Activated CD4-positive, alpha-beta T cell treated with anti-CD3 and anti-CD28 coated beads for 36 hours (primary cell): ENCODE data around the gene LMX1B. TPM values are rescaled to one million over a fixed set of nuclear protein-coding genes. Genes with fewer than 3 reads are reported as not detected.

Experiments
- ATAC-seq: fragments of 200-7000 bp; cut with Tn5 transposase; one replicate; pipeline ENCODE4 v1.10.0; 2021; ENCODE audit warnings: mild to moderate bottlenecking, moderate library complexity
- CTCF ChIA-PET: fragments of 350-600 bp; sonication (Branson Sonifier 250); formaldehyde crosslinking; loops from one replicate; lab custom pipeline; 2021; ENCODE audit warnings: antibody characterized with exemption; lab: Charles Lee
- POLR2A ChIA-PET: fragments of 350-600 bp; sonication (Branson Sonifier 250); formaldehyde crosslinking; loops from one replicate; lab custom pipeline; 2021; ENCODE audit warnings: antibody characterized with exemption, inconsistent platforms; lab: Charles Lee
- DNase-seq: peaks from one replicate; pipeline ENCODE4 v3.0.0-alpha.2; 2020
- H3K27ac Mint-ChIP-seq: one replicate; pipeline ENCODE4 v1.8.0; 2021; ENCODE audit warnings: mixed read lengths
- H3K27me3 Mint-ChIP-seq: one replicate; pipeline ENCODE4 v1.8.0; 2021; ENCODE audit warnings: mixed read lengths
- H3K36me3 Mint-ChIP-seq: one replicate; pipeline ENCODE4 v1.8.0; 2021; ENCODE audit warnings: low read depth, mixed read lengths
- H3K4me1 Mint-ChIP-seq: one replicate; pipeline ENCODE4 v1.8.0; 2021; ENCODE audit warnings: mixed read lengths
- H3K4me3 Mint-ChIP-seq: one replicate; pipeline ENCODE4 v1.8.0; 2021; ENCODE audit warnings: mild to moderate bottlenecking, moderate library complexity, mixed read lengths
- H3K9me3 Mint-ChIP-seq: one replicate; pipeline ENCODE4 v1.8.0; 2021; ENCODE audit warnings: low read depth, mixed read lengths
- intact Hi-C, 2 experiments: fragments of 100-400 bp; cut with DNase I in 1 of 2; cut with micrococcal nuclease in 1 of 2; formaldehyde crosslinking; loops; one replicate each; pipeline versions ENCODE4 v1.14.2 to v1.15.1; 2022 to 2024; cut with DNase I, micrococcal nuclease
- total RNA-seq, 2 experiments: library from RNA; stranded (reverse); gene quantifications; one replicate each; pipeline ENCODE4 v1.2.3, GENCODE V29; 2021

The LMX1B gene
- total RNA-seq, 2 experiments from 2014 or later, result not detected

DNA sequence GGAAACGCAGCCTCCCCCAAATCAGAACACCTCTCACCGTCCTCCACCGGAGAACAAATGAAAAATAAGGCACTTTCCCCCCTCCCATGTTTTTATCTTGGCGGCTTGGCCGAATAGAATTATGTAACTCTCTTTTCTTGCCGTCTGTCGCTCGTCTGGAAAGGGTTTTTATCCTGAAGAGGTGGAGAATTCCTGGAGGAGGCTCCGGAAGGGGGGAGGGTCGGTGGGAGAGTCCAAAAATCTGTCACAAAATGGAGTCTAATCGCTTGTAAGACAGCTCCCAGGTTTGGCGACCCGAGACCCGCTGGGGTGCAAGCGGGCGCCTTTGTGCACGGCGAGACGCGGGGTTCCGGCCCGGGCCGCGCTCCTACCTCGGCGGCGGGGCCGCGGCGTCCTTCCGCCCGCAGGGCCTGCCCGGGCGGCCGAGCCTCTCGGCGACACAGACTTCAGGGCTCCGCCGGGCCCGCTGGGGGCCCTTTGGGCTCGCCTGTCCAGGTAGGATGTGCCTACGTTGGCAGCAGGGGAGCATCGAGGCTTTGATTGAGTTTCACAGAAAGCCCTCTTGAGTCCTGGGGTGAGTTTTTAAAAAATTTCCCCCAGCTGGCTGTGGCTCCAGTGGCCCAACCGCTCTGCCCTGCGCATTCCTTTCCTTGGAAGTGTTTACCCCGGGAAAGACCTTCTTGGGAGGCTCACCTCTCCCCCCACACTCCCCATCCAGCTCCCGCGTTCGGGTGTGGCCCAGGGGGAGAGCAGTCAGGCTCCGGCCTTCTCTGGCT lies 5.0 kb downstream of the LMX1B start:
- ChIA-PET CTCF (no interaction called here), POLR2A (no interaction called here)
- intact Hi-C loops, result no loop called here
- H3K27me3 Mint-ChIP-seq, result peaks cover 79% of the 10 kb centered on the region
- ATAC-seq (no peak), DNase-seq (no peak)
- H3K4me1 Mint-ChIP-seq, result peaks cover 11% of the 10 kb centered on the region
- no peak overlapping the region for H3K27ac Mint-ChIP-seq
- no peaks in the 10 kb centered on the region for H3K9me3 Mint-ChIP-seq
- H3K36me3 Mint-ChIP-seq, result no peaks in the 10 kb centered on the region
- H3K4me3 Mint-ChIP-seq, result no peak overlapping the region

DNA sequence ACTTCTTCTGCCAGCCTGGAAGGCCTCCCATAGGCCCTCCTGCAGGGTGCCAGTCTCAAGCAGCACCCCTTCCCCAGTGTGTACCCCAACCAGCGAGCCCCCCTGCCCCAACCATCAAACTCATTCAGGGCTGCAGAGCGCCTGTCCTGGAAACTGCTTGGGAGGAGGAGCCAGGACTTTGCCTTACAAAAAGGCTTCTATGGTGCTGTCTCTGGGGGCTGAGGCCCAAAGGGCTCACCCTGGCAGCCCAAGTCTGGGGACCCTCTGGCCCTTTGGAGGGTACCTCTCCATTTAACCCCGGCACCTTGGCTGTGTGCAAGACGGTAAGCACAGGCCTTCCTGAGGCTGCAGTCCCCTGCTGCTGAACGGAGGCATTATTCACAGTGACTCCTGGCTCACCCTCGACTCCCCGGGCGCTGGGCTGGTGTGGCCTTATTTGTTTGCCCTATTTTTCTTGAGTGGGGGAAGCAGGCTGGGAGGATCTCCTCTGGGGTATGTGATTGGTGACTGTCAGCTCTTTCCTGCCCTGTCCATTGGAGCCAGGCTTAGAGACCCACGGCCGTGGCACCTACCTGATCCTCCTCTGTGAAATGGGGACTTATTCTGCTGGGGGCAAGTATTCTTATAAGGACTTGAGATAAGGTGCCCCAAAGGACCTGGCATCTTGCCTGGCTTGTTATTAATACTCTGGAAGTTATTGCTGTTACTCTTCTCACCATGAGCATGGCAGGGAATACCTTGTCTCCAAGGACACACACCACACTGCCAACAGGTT lies 5.8 kb downstream of the LMX1B start:
- H3K36me3 Mint-ChIP-seq, result no peaks in the 10 kb centered on the region
- no peak overlapping the region for H3K4me3 Mint-ChIP-seq
- DNase-seq (no peak), ATAC-seq (no peak)
- H3K27me3 Mint-ChIP-seq, result peaks cover 78% of the 10 kb centered on the region
- H3K9me3 Mint-ChIP-seq, result no peaks in the 10 kb centered on the region
- intact Hi-C loops, result no loop called here
- POLR2A ChIA-PET, result no interaction called here
- no peak overlapping the region for H3K27ac Mint-ChIP-seq
- H3K4me1 Mint-ChIP-seq, result peaks cover 9% of the 10 kb centered on the region
- CTCF ChIA-PET, result interaction anchor here (1.3 kb wide), 1 partner anchor 10 kb away, joined by 5 read pairs; no protein-coding TSS in a partner anchor

DNA sequence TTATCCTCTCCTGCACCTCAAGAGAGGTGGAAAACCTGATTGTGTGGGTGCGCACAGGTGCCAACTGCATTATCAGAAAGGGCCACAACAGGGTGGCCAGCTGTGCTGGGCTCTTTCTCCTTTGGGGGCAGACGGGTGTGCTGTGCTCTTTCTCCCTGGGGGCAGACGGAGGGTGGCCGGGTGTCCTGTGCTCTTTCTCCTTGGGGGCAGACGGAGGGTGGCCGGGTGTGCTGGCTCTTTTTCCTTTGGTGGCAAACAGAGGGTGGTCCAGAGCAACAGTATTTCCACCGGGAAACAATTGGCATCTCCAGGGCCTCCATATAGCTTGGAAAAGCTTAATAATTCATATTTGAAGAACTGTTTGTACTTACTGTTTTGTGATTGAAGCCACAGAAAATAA lies 6.8 kb downstream of the LMX1B start:
- no peaks in the 10 kb centered on the region for H3K36me3 Mint-ChIP-seq
- DNase-seq (no peak), ATAC-seq (no peak)
- H3K27ac Mint-ChIP-seq, result no peak overlapping the region
- ChIA-PET CTCF (interaction anchor here (0.5 to 1.3 kb wide), 2 partner anchors 11 to 39 kb away, joined by 4 to 5 read pairs; no protein-coding TSS in a partner anchor), POLR2A (no interaction called here)
- H3K9me3 Mint-ChIP-seq, result no peaks in the 10 kb centered on the region
- H3K27me3 Mint-ChIP-seq, result peaks cover 80% of the 10 kb centered on the region
- no peak overlapping the region for H3K4me3 Mint-ChIP-seq
- peaks cover 12% of the 10 kb centered on the region for H3K4me1 Mint-ChIP-seq
- intact Hi-C loops, result no loop called here

DNA sequence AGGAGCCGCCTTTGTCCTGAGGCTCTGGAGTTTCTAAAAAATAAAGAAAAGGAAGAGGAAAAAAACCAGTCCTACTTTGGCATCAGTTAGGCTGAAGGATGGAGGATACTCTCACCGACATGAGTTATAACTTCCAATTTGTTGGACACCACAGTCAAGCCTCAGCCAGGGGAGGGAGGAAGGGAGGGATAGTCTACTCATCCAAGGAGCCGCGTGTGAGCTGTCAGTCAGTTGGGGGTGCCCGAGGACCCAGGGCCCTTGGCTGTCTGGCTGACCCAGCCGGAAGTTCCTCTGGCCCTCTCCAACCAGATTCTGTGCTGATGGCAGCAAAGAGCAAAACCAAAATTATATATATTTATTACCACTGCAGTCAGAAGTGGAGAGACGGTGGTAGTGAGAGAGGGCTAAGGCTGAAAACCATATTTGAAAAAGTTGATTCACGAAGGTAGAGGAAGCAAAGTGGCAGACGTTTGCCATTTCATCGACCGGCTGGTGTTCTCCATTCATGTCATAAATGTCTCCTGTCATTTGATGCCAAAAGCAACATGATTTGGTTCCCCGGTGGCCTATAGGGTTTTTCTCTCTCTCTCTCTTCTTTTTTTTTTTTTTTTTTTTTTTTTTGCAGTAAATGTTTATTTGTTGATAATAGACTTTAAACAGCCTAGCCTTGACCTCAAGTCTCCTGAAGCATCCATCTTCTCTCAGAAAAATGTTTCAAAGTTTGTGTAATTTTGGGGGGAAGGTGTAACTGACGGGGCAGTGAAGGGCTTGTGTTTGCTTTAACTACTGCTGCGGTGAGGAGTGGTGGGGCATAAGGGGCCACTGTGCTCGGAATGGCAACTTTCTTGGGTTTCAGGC lies 7.6 kb downstream of the LMX1B start:
- H3K27me3 Mint-ChIP-seq, result peaks cover 79% of the 10 kb centered on the region
- ChIA-PET POLR2A (no interaction called here), CTCF (interaction anchor here (1.3 kb wide), 1 partner anchor 11 kb away, joined by 5 read pairs; no protein-coding TSS in a partner anchor)
- DNase-seq (no peak), ATAC-seq (no peak)
- H3K9me3 Mint-ChIP-seq, result no peaks in the 10 kb centered on the region
- H3K4me3 Mint-ChIP-seq, result no peak overlapping the region
- H3K27ac Mint-ChIP-seq, result no peak overlapping the region
- intact Hi-C loops, result no loop called here
- no peaks in the 10 kb centered on the region for H3K36me3 Mint-ChIP-seq
- peaks cover 15% of the 10 kb centered on the region for H3K4me1 Mint-ChIP-seq

DNA sequence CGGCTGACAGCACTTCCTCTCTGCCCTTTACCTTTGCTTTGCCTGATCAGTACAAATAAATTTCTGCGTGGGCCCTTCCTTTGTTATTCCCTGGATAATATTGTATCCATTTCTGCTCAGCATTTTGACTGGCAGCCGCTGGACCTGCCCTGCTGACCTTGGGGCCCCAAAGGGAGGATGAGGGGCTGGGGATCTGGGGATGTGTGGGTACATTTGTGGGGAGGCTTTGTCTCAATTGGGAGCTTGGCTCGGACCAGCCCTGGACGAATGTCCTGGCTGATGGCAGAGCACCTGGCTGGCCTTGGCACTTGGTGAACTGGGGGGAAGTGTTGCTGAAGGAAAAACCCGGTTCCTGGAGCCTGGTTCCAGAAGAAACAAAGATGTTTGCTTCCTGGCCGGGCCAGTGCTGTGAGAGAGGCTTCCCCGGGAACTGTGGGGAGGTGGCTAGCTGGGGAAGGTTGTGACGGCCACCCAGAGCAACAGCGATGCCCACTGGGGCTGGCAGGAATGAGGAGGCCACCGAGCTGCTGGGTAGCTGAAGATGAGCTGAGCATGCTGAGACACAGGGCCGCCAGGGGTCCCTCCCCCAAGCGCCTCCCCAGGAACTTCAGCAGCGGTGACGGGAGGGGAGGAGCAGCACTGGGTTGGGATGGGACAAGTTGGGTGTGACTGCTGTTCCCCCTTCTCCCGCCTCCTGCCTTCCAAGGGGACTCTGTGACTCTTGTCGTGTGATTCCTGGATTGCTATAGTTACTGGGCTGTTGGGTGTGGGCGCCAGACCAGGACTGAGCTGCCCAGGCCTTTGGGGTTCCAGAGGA lies 8.4 kb downstream of the LMX1B start:
- Mint-ChIP-seq H3K4me3 (no peak overlapping the region), H3K36me3 (no peaks in the 10 kb centered on the region), H3K4me1 (peaks cover 18% of the 10 kb centered on the region), H3K27ac (no peak overlapping the region), H3K9me3 (no peaks in the 10 kb centered on the region), H3K27me3 (peaks cover 76% of the 10 kb centered on the region)
- no peak for ATAC-seq
- CTCF ChIA-PET, result interaction anchor here (0.8 kb wide), 1 partner anchor 160 kb away, joined by 3 read pairs; no protein-coding TSS in a partner anchor
- no peak for DNase-seq
- intact Hi-C loops, result no loop called here
- POLR2A ChIA-PET, result no interaction called here

DNA sequence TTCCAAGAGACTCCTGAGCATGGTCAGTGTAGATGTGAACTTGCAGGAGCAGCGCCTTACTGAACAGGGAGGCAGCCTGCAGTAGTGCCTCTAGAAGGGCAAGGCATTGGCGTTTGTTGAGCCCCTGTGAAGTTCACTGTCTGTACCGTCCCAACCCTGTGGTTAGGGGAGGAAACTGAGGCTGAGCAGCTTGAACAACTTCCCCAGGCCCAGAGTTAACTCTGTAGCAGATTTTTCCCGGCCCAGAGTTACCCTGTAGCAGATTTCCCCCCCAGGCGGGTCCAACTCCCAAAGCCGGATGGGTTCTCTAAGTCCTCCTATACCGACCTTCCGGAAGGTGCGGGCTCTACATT lies 9.6 kb downstream of the LMX1B start:
- Mint-ChIP-seq H3K9me3 (no peaks in the 10 kb centered on the region), H3K4me3 (no peak overlapping the region), H3K36me3 (no peaks in the 10 kb centered on the region), H3K4me1 (peaks cover 15% of the 10 kb centered on the region), H3K27ac (no peak overlapping the region), H3K27me3 (peaks cover 76% of the 10 kb centered on the region)
- ChIA-PET POLR2A (no interaction called here), CTCF (no interaction called here)
- intact Hi-C loops, result no loop called here
- no peak for DNase-seq
- ATAC-seq, result no peak

DNA sequence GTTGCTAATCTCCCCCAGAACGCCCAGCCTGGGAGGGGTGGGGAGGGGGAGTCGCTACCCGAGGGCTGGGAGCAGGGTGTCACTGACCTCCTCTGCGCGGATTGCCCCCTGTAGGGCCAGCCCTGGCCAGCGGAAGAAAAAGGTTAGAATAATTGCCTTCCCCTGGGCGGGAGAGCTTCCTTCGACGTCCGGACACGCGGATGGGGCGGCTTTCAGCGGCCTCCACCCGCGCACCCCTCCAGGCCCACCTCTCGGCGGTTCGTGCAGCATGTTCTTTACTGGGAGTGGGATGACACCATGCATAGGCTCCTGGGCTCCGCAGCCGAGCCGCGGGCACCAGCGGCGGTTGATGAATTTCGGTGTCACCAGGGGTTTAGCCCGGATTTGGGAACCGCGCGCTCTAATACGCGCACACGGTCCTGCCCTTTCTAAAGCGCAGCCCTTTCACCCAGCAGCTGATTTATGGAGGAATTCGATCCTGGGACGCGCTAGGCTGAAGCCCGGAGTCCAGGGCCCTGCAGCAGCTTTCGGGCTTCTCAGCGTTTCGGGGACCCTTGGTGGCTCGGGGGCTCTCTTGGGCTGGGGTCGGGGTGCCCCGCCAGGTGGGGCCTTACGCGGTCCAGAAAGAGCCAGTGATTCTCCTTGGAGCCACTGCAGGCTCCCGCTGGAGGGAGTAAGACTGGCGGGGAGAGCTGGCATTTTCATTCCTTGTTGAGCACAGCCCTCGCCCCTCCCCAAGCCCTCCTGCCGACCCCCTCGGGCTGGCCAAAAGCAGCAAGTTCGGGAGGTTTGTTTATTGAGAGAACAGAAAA lies 10.1 kb downstream of the LMX1B start:
- ATAC-seq, result no peak
- Mint-ChIP-seq H3K4me1 (peaks cover 11% of the 10 kb centered on the region), H3K27me3 (peaks cover 77% of the 10 kb centered on the region), H3K27ac (no peak overlapping the region), H3K36me3 (no peaks in the 10 kb centered on the region), H3K9me3 (no peaks in the 10 kb centered on the region), H3K4me3 (no peak overlapping the region)
- POLR2A ChIA-PET, result no interaction called here
- intact Hi-C loops, result loop anchor here (2.0 kb wide), 1 partner anchor 13 kb away; no protein-coding TSS in a partner anchor
- DNase-seq, result no peak
- CTCF ChIA-PET, result no interaction called here

DNA sequence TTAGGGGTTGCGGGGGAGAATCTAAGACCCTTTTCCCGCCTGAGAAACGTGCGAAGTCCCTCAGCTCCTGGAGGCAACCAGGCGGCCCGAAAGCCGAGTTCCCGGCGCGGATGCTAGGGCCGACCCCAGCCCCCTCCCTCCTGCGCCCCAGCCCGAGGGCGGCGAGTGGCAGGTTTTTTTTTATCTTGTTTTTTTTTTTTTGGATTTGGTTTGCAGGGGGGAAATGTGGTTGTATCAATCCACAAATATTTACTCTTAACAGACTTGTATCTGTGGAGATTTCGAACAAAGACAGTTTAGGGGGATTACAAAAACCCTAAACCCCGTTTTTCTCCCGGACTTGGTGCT lies 10.7 kb downstream of the LMX1B start:
- DNase-seq (no peak), ATAC-seq (no peak)
- Mint-ChIP-seq H3K36me3 (no peaks in the 10 kb centered on the region), H3K27me3 (peaks cover 77% of the 10 kb centered on the region), H3K4me3 (no peak overlapping the region), H3K9me3 (no peaks in the 10 kb centered on the region), H3K4me1 (peaks cover 11% of the 10 kb centered on the region), H3K27ac (no peak overlapping the region)
- POLR2A ChIA-PET, result no interaction called here
- intact Hi-C loops, result loop anchor here (2.0 kb wide), 1 partner anchor 14 kb away; no protein-coding TSS in a partner anchor
- CTCF ChIA-PET, result no interaction called here

DNA sequence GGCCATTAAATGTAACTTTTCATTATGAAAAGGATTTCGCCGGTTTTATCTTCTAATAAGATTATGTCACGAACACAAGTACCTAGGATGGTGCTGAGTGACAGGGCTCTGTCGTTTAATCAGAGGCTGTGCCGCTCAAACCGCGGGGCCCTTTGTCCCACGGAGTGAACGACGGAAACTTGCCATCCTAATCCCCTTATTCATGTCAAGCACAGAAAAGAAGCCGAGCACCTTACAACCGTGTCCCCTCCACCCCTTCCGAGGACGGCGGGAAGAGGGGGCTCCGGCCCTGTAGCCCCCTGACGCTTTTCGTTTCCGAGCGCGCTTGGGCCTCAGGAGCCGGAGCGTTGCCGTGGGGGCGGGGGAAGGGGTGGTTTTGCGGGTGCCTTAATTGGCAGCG lies 11.2 kb downstream of the LMX1B start:
- intact Hi-C loops, result loop anchor here (2.0 kb wide), 1 partner anchor 14 kb away; no protein-coding TSS in a partner anchor
- CTCF ChIA-PET, result no interaction called here

More for the DNA sequence above, 11.2 kb downstream of the LMX1B start:
- ATAC-seq (no peak), DNase-seq (no peak)
- Mint-ChIP-seq H3K9me3 (no peaks in the 10 kb centered on the region), H3K27me3 (peaks cover 77% of the 10 kb centered on the region), H3K4me3 (peak overlapping the region; percentile 26), H3K36me3 (no peaks in the 10 kb centered on the region), H3K4me1 (peaks cover 11% of the 10 kb centered on the region), H3K27ac (no peak overlapping the region)
- POLR2A ChIA-PET, result no interaction called here
